HG03575 (cell line): ENCODE measurements around the gene RNFT1.
"Not testable (repeated sequence)": the region's sequence is repeated elsewhere in the genome, so short reads cannot be mapped to it uniquely, and the experiment has no call there.

Experiments used
- ATAC-seq: cut with Tn5 transposase; IDR thresholded peaks from one replicate; pipeline ENCODE4 v1.9.1; 2021; ENCODE audit not compliant: unreplicated experiment, insufficient number of reproducible peaks, low FRiP score; ENCODE audit errors: extremely low read depth

The RNFT1 gene

GRCh38 chr17:59940697-59941096 is 23.8 kb downstream of the RNFT1 start:
- ATAC-seq, result not testable (repeated sequence)

- not testable (repeated sequence) for ATAC-seq
Observed at GRCh38 chr17:59933317-59933716, 31.2 kb downstream of the RNFT1 start.

- not testable (repeated sequence) for ATAC-seq
Observed at GRCh38 chr17:59930768-59931167, 33.8 kb downstream of the RNFT1 start.

GRCh38 chr17:59930121-59930520 is 34.4 kb downstream of the RNFT1 start:
- not testable (repeated sequence) for ATAC-seq

- ATAC-seq, result not testable (repeated sequence)
Observed at GRCh38 chr17:59920637-59921036, 43.9 kb downstream of the RNFT1 start.

- no peak for ATAC-seq
Observed at GRCh38 chr17:59916446-59916845, 48.1 kb downstream of the RNFT1 start.

GRCh38 chr17:59914274-59914854 is 50.2 kb downstream of the RNFT1 start:
- ATAC-seq, result no peak

- no peak for ATAC-seq
Observed at GRCh38 chr17:59907467-59907866, 57.1 kb downstream of the RNFT1 start.

GRCh38 chr17:59903455-59903854 is 61.1 kb downstream of the RNFT1 start:
- no peak for ATAC-seq
